GM19372 (cell line): ENCODE results near the gene PCBP3.
"Not testable (repeated sequence)": the region's sequence is repeated elsewhere in the genome, so short reads cannot be mapped to it uniquely, and the experiment has no call there.

Source experiments
- ATAC-seq: cut with Tn5 transposase; IDR thresholded peaks from one replicate; pipeline ENCODE4 v1.9.1; 2021; ENCODE audit warnings: mild to moderate bottlenecking, low read depth, moderate library complexity; ENCODE audit not compliant: unreplicated experiment

The PCBP3 gene

GRCh38 chr21:45612665-45613019 is 30.9 kb upstream of the PCBP3 start:
- not testable (repeated sequence) for ATAC-seq

- ATAC-seq = no peak
Measured at GRCh38 chr21:45613396-45613795, 30.1 kb upstream of the PCBP3 start.

GRCh38 chr21:45613881-45614280 is 29.6 kb upstream of the PCBP3 start:
- no peak for ATAC-seq

GRCh38 chr21:45615145-45615711 is 28.3 kb upstream of the PCBP3 start:
- peak; percentile 92 for ATAC-seq

- ATAC-seq = no peak
Measured at GRCh38 chr21:45617021-45617921, 26.3 kb upstream of the PCBP3 start.

- no peak for ATAC-seq
Measured at GRCh38 chr21:45618287-45618686, 25.2 kb upstream of the PCBP3 start.

DNA sequence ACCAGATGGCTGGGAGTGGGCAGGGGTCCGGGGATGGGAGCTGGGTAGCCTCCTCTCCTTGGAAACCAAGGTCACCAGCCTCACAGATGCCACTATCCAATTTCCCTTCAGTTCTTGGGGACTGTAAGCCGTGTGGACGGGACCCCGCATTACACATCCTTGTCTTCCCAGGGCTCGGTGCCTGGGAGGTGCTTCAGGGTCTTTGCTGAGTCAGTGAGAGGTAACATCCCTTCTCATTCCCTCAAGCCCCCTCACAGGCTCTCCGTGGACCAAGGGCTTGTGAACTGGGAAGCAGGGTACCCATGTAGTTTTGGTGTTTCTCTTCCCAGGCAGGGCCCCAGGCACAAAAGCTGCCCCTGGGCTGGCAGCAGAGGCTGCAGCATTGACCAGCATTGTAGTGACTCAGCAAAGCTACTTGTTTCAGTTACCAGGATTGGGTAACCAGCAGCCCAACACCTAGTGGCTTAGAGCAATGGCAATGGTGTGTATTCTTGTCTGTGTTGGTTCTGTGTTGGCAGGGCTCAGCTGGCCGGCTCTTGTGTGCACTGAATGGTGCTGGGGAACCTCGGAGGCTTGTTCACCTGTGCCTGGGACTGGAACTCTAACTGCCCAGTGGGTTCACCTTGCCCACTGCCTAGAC is 24.6 kb upstream of the PCBP3 start:
- ATAC-seq = no peak

GRCh38 chr21:45620201-45620923 is 23.2 kb upstream of the PCBP3 start:
- no peak for ATAC-seq

GRCh38 chr21:45621435-45622331 is 21.8 kb upstream of the PCBP3 start:
- not testable (repeated sequence) for ATAC-seq

DNA sequence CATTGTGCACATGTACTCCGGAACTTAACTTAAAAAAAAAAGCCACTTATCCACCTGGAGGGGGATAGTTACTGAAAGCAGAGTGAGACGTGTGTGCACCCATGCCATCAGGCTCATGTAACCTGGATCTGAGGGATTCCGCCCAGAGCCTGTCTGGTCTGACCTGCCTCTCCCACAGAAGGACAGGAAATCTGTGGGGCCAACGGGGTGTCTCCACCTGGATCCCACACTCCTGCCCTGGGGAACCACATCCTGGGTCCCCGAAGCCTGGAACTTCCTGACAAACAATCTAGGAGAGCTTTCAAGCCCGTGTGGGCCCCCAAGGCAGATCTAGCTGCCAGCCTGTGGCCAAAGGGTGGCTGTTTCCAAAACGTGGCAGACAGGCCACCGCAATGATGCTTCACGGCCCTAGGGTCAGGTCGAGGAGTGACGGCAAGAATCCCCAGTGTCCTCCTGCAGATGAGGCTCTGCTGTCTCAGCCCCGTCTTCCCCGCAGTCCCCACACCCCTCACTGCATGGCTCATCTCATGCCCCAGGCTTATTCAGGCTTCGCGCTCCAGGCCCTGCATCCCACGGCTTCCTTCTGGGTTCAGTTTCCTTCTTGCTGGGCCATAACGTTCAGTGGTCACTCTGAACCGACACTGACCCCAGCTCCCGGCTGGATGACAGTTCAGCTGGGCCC is 21.0 kb upstream of the PCBP3 start:
- ATAC-seq = no peak

GRCh38 chr21:45623436-45623835 is 20.1 kb upstream of the PCBP3 start:
- no peak for ATAC-seq

GRCh38 chr21:45626127-45626526 is 17.4 kb upstream of the PCBP3 start:
- ATAC-seq = not testable (repeated sequence)

GRCh38 chr21:45629046-45629981 is 14.2 kb upstream of the PCBP3 start:
- no peak for ATAC-seq

DNA sequence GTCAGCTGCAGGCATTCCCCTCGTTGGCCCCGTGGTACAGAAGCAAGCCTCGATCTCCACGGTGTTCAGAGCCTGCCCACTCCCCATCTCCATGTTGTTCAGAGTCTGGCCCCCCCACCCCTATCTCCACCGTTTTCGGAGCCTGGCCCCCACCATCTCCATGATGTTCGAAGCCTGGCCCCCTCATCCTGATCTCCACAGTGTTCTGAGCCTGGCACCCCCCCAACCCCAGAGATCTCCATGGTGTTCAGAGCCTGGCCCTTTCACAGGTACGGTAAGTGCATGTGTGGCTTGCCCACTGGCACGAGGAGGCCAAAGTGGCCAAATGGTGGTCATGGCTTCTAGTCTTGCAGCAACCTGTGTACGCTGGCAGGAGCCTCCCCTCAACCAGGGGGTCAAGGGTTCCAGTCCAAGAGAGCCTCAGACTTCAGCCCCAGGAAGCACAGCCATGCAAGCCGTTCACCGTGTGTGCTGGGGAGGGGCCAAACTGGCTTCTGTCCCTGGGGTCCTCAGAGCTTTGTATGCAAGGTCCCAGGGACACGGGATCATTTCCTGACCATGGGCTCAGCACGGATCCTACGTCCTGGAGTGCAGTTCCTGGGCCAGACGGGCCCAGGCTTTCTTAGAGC is 13.3 kb upstream of the PCBP3 start:
- ATAC-seq = no peak

- ATAC-seq = no peak
Measured at GRCh38 chr21:45630876-45631275, 12.6 kb upstream of the PCBP3 start.

- no peak for ATAC-seq
Measured at GRCh38 chr21:45631540-45631939, 12.0 kb upstream of the PCBP3 start.

DNA sequence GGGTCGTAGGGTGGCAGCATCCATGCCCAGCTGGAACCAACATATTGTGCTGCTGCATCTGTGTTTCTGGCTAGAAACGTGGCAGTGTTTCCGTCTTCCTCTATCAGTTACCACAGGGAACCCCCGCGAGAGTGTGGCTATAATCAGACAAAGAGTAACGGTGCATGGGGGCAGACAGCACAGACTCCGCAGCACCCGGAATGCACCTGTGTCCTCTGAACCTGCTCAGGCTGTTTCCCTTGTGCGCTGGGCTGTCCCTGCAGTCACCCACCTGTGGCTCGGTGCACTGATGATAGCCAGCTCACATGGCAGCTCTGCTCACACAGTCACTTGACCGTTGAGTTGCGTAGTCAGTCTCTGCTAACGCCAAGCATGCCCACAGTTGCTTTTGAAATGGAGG is 11.4 kb upstream of the PCBP3 start:
- no peak for ATAC-seq
